Tongue (tissue), 2 donors: Measurements from ENCODE around the gene ANKRD49. TPM values are rescaled to one million over a fixed set of nuclear protein-coding genes. Genes with fewer than 3 reads are reported as not detected.
"Not testable (repeated sequence)": the region's sequence is repeated elsewhere in the genome, so short reads cannot be mapped to it uniquely, and the experiment has no call there.

Source experiments
- DNase-seq: peaks from one replicate; pipeline ENCODE4 v3.0.0-alpha.2; 2015
- total RNA-seq: library from RNA; depleted of rRNA; stranded (reverse); fragments of >200 nt; gene quantifications from one replicate; pipeline ENCODE4 v1.2.3, GENCODE V29; 2014

Gene ANKRD49, protein sequence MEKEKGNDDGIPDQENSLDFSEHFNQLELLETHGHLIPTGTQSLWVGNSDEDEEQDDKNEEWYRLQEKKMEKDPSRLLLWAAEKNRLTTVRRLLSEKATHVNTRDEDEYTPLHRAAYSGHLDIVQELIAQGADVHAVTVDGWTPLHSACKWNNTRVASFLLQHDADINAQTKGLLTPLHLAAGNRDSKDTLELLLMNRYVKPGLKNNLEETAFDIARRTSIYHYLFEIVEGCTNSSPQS
- 19.8 TPM for total RNA-seq

DNA sequence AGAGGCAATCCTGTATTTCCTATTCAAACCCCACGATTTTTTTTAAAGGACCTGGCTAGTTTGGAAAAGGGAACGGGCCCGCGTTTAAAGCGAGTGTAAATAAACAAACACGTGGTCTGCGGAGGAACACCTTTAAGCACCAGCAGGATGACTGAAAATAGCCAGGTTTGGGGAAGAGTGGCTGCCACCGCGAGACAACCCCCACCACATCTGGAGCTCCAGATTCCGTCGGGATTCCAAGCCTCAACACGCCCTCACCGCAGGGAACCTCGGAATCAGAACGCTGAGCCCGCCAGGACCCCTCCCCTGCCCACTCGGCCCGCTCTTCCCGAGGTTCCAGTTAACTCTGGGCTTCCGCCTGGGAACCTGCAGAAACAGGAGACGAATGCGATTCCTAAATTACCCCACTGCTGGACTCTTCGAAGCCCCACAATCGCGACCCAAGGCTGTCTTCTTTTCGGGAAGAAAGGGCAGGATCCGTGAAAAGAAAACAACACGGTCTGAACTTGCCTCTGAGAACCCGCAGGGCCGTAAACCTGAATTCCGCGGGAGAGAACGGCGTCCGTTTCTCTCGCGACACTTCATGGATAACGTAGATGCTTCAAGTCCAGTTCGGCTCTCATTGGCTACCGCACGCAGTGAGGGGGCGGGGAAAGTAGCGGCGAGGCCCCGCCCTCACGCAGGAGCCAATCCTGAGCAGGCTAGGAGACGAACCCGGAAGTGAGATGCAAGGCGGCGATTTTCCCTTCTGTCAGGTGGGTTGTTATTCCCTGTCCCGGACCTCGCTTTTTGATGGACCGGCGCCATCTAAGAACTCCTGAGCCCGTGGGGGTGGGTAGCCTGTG is at the start of gene ANKRD49, which contains the start of gene MRE11:
Gene ANKRD49, plus strand, starts transcription at position 704 of the 845 bp plus-strand sequence. CDS start 2,710 bp downstream, outside the sequence.
Gene MRE11, minus strand, starts transcription at position 564 of the 845 bp plus-strand sequence. CDS start 1,043 bp downstream, outside the sequence.
- DNase-seq = peak; percentile 99

DNA sequence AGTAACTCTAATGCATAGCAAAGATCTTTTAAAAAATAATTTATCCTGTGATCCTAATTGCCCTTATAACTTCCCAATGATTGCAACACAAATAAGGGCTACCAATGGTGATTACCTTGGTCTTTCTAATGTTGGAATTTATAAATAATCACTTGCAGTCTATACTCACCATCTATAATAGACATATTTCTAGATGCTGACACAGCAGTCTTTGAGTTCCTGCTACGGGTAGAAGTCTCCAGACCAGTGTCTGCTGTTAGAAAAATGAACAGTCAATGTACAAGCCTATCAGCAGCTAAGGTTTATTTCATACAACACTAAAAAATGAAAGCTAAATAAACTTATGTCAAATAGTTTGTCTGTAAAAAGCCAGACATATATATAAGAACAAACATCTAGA is 48.1 kb upstream of the ANKRD49 start:
- no peak for DNase-seq

DNA sequence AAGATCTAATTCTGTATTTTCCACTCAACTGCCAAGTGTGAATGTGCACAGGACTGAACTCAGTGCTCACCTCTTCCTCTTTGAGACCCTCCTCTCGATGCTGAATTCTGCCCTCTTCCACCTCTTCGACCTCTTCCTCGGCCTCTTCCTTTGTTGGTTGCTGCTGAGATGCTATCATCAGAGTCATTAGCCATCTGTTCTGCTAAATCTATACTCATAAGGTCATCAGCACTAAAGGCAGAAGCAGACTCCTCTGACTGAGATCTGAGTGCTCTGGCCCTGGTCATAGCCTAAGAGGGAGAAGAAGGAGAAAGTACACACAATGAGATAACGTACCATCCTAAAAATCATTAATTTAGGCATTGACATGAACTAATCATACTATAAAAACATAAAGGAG is 46.6 kb upstream of the ANKRD49 start:
- DNase-seq = no peak

DNA sequence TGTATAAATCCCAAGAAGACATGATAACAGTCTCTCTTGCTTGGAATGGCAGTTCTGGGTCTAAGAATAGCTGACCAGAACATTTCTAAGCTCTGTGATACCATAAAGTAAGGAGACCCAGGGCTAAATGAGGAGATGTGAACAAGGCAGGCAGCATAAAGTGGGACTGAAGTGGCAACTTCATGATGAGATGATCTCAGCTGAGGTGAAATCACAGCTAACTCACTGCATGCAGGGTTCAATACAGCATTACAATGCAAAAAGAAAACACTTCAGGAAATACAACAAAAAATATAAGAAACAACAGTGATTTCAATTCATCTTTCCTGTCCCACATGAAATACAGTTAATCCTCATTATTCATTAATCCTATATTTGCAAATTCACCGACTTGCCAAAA is 44.8 kb upstream of the ANKRD49 start:
- no peak for DNase-seq

DNA sequence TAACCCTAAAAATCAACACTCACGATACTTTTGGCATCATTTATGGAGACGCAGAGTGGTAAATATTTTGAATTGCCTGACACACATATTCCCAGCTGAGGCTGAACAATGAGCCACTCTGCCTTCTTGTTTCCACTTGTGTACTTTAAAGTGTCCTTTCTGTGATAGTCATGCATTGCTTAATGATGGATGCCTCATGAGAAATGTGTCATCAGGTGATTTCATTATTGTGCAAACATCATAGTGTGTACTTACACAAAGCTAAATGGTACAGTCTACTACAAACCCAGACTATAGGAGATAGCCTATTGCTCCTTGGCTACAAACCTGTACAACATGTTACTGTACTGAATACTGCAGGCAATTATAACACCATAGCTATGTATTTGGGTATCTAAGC is 44.3 kb upstream of the ANKRD49 start:
- no peak for DNase-seq

DNA sequence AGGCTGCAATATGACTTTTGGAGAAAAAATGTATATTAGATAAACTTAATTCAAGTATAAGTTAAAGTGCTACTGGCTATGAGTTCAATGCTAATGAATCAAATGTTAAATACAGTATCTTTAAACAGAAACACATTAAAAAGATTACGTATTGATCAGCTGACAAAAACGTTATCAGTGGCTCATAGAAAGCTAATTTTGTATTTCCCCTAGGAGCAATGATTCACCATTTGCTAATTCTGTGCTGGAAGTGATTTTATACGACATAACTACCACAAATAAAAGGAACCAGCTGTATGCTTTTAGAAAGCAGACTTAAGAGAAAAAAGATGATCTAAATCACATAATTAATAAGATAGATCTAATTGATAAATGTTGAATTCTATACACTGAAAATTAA is 43.7 kb upstream of the ANKRD49 start:
- DNase-seq = no peak

DNA sequence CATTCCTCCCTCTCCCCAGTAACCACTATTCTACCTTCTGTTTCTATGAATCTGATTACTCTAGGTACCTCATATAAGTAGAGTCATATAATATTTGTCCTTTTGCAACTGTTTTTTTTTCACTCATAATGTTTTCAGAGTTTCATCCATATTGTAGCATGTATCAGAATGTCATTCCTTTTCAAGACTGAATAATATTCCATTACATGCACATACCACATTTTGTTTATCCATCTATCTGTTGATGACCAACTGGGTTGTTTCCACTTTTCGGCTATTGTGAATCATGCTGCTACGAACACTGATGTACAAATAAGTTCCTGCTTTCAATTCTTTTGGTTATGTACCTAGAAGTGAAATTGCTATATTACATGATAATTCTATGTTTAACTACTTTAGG is 40.8 kb upstream of the ANKRD49 start:
- DNase-seq = no peak

DNA sequence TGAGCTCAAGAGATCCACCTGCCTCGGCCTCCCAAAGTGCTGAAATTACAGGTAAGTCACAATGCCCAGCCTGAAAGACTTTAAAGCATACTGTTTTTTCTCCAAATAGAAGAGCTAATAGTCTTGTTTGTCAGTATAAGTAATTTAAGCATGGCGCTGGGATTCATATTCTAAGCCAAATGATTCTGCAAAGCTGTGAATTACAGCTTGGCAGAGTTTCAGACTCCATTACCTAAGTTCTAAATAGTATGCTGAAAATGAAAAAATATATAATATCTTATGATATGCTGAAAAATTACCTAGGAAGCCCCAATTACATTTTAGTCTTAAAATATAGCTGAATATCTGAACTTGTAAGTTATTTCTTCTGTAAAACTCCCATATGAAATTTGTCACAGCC is 39.5 kb upstream of the ANKRD49 start:
- DNase-seq = no peak

DNA sequence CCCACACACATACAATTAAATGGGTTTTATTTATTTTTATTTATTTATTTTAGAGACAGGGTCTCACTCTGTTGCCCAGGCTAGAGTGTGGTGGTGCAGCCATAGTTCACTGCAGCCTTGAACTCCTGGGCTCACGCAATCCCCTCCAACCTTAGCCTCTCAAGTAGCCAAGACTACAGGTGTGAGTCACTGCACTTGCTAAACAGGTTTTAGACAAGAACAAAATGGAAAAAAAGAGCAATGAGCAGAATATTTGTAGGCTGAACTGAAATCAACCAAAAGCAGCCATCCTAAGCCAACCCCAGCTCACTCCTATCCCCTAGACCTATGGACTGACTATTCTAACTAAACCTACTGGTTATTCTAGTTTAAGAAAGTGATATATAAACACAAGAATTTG is 37.9 kb upstream of the ANKRD49 start:
- DNase-seq = no peak

DNA sequence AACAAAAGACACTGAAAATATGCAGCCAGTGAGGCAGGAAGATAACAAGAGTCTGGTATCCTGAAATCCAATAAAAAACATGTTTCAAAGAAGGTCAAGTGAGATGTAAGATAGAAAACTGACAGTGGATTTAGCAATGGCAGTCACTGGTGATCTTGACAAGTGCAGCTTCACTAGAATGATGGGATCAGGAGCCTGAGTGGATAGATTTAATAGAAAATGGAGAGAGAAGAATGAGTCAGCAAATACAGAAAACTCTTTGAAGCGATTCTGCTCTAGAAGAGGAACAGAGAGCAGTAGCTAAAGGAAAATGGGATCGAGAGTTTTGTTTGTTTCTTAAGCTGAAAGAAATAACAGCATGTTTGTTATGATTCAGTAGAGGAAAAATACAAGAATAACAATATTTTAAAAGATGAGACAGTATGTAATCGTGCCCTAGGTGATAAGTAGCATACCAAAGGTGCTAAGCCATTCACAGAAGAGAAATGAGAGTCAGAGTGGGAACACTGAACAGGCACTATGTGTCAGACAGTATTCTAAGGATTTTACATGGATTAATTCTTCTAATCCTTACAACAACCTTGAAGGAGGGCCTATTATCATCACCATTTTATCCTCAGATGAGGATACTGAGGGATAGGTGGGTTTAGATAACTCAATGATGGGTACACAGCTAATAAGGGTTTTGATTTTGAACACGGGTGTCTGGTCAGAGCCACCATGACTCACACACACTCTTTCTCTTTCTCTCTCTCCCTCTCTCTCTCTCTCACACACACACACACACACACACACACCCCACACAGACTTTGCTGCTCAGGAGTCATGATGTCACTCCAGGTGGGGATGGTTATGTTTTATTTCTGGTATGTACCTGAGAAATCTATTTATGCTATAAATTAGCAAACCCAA is 36.4 kb upstream of the ANKRD49 start:
- no peak for DNase-seq

DNA sequence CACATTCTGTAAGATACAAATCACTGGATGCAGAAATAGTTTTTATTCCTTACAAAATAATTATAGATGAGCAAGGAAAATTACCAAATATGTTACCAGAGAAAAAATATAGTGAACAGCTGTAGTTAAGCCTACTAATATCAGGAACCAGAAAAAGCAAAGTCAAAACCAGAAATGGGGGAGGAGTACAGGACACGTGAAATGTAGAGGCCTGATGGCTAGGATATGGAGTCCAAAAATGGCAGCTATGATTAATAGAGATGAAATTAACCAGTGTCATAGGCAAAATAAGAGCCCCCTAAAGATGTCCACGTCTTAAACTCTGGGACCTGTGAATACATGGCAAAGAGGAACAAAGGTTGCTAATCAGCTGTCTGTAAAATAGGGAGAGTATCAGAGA is 34.2 kb upstream of the ANKRD49 start:
- no peak for DNase-seq

DNA sequence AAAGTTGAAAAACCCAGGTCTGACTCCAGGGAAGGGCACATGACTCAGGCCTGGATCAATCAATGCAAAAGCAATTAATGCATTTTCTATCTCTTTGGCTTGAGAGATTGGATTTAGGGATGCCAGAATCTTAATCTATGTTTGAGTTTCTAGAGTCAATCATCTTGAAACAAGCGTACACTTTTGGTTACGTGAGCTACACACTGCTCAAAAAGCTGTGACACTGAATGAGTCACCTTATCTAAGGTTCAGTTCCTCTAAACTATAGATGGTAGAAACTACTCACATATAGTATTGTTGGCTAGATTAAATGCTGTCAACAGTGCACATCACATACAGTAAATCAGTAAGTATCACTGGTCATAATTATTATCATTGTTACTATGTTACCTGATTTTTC is 24.4 kb upstream of the ANKRD49 start:
- DNase-seq = no peak

DNA sequence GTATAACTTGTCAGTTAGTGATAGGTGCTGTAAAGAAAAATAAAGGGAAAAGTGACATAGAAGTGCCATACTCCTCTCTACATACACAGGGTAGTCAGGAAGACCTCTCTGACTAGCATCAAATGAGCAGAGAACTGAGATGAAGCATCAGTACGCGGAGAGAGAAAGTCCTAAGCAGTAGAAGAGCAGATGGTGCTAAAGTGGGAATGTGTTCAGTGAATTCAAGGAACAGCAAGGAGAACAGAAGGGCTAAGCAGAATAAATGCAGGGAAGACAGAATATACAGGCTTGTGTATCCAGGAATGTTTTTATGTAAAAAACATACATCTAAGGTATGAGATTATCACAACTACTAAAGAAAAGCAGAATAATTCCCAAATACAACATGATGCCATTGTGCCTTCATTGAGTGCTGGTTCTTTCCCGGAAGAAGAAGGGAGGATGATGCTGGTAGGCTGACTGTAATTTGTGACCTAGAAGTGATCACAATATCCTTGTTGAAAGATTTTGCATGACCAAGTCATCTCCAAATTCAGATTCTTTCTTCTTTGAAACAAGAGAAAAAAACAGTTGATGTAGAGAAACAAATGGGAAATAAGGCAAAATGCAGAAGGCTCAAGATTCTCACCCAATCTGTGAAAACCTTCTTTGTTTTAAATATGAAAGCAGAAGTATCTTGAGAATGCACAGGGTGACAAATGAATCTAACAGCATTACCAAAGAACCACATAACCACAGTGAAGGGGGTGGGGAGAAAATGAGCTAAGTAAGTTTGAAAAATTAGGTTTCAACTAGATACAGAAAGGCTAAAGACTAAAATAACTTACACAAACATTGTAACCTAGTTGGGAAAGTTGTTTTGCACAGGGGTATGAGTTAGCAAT is 20.6 kb upstream of the ANKRD49 start:
- no peak for DNase-seq

DNA sequence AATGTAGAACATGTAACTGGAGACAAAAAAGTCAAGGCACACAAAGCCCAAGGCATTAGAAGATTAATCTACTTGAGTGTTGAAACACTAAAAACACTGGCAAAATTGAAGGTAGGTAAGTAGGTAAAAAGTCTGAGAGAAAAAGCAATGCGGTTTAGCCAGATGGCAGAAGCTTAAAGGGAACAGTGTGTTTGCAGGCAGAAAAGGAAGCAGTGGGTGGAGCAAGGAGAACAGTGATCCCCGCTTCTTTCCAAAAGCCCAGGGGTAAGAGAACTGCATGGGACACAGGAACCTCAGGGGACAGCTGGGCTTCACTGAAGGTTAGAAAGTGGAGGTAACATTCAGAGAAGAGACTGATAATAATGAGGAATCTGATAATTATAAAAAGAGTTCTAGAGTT is 16.2 kb upstream of the ANKRD49 start:
- no peak for DNase-seq

DNA sequence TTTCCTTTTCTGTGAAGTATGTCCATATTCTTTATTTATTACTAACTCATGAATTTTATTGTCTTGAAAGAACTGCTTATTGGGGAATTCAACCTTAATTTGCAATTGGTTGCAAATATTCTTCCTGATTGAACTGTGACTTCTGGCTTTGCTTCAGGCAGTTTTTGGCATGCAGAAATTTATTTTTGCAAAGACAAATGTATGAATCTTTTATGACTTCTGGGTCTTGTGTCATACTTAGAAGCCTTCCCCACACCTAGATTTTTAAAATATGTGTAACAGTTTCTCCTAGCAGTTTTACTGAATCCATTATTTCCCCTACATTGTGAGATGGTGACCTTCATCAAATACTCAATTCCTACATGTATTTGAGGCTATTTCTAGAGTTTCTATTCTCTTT is 12.4 kb upstream of the ANKRD49 start:
- DNase-seq = no peak

DNA sequence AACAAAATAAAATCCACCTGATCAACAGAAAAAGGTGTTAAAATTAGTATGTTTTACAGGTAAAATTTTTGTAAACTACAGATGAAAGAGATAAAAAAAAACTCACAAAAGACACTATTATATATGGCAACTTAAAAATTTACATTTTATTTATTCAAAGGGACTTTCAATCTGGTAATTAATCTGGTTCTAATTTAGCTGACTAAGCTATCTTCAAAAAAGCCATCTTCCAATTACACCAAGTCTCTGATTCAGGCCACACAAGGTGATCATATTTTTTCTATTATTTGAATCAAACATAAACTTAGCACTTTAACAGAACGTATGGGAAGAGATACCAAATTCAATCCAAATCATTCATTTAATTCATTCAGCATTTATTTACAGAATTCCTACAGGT is 7.7 kb upstream of the ANKRD49 start:
- no peak for DNase-seq

DNA sequence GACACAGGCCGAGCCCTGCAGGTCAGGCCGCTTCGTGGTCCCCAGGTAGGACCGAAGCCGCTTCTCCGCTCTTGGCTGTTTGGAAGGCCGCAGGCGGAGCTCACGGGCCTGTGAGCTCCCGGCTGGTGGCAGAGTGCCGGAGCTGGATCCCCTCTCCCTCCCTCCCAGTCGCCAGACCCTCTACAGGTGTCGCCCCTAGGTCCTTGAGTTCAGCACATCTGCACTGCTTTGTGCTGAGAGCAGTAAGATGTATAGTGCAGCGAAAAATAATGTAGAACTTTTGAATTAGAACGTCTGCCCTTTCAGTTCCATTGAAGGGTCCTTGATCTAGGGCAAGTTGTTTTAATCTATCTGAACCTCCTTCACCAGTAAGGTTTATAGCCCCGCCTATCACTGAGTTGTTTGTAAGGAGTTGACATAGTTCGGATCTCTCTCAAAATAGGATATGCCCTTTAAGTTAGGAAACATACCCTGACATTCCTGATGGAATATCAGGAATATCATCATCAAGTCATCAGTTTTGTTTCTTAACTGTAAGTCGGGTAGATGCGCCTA is 419 bp downstream of the ANKRD49 start:
- no peak for DNase-seq

DNA sequence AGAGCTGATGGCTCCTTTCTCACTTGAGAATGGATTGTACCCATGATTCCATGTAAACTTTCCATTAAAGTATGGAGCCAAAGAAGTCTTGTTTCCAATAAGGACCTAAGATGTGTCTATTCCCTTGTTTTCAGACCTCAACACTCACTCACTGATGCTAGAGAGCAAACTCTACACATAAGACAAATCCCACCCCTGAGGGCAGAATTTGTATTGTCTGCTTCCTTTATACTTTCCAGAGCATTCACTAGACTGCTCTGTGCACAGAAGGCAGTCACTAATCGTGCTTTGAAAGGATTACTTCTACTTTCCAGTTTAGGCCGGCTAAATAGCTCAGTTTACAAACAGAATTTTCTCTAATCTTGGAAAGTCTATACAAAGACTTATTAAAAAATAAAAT is 6.4 kb downstream of the ANKRD49 start:
- DNase-seq = no peak

DNA sequence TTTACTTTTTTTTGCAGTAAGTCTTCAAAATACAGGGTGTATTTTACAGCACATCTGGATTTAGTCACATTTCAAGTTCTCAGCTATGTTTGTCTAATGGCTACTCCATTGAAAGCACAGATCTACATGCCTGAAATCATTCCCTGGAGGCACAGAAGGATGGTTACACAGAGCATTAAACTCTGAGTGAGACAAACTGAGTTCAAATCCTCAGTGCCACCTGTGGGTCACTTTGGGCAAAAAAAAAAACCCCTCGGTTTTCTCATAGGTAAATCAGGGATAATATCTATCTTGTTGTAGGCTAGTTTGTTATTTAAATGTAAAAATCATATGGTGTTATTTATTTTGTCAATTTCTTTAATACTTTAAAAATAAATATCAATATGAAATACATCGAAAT is 7.7 kb downstream of the ANKRD49 start:
- no peak for DNase-seq

DNA sequence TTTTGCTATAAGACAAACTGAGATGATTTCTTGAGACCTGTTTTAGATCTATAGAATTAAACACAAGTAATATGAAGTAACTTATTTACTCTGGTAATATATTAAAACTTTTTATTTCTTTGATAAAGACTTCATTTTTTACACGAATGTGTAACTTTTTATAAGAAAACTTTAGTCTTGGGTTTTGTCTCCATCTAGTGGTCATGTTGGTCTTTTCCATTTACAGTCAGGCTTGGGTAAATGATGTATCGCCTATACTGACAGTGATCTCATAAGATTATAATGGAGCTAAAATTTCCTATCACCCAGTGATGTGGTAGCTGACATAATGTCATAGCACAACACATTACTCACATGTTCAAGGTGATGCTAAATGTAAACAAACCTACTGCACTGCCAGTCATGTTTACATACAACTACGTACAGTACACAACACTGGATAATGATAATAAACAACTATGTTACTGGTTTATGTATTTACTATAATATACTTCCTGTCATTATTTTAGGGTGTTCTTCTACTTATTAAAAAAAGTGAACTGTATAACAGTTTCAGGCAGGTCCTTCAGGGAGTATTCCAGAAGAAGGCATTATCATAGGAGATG is 11.0 kb downstream of the ANKRD49 start:
- DNase-seq = peak; percentile 70

DNA sequence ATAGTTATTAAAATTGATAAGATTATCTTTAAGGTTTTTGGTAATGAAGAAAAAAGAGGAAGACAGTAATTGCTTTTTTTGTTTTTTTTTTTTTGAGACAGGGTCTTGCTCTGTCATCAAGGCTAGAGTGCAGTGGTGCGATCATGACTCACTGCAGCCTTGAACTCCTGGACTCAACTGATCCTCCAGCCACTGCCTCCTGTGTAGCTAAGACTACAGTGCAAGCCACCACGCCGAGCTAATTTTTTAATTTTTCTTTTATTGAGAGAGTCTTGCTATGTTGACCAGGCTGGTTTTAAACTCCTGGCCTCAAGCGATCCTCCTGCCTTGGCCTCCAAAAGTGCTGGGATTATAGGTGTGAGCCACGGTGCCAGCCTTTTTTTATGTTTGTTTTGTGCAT is 12.7 kb downstream of the ANKRD49 start:
- DNase-seq = not testable (repeated sequence)
